DMS 273 treated with DMSO at 0.1 percent for 48 hours (cell line): Measurements from ENCODE around the gene MOK.
A peak's percentile ranks its signal among the peaks of the same experiment; 100 is the strongest.

Experiments
- DNase-seq: peaks from one replicate; lab custom pipeline; 2025; lab: John Stamatoyannopoulos, UW

Gene MOK

DNA sequence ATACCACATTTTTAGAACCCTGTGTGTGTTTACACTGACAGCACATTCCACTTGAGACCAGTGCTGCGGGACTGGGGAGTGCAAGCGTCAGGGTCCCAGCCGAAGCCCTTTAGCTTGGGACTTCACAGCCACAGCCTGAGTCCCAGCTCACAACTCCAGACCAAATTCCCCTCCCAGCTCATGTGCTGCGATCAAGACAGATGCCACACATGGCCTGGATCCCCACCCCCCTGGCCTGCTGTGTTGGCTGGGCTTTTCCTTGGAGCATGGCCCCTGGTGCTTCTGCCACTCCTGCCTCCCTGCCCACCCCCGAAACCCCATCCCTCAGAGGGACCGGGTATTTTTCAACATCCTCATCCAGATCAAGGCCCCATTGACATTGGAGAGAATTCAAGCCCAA lies 101.6 kb downstream of the MOK start:
- no peak for DNase-seq

DNA sequence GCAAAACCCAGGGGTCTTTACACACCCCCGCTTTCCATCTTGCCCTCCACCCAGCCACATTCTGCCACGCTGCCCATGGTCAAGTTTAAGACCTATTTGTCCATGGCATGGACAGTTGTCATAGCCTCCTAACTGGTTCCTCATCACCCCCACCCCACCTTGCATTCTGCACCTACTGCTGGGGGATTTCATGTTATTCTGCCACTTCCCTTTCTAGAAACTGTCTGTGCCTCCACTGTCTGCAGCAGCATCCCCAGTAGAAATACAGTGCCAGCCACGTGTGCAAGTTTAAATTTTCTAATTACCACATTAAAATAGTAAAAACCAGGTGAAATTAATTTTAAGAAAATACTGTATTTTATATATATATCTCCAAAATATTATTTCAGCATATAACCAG lies 102.0 kb downstream of the MOK start:
- DNase-seq: no peak

DNA sequence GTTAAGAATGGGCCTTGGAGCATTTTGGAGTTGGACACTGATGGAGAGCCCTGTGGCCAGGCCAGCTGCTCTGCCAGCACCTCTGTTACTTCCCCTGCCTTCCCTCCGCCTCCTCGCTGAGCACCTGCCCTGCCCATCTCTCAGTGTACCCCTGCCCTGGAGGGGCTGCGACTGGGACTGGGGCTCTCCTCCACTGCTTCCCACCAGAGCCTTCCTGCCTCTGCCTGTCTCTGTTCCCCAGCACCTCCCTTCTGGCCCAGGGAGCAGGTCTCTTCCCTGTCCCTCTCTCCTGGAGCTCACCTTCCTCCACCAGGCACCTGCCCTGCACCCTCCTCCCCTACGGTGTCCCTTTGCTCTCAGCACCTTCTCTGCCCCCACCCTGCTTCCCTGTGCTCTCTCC lies 103.2 kb downstream of the MOK start:
- no peak for DNase-seq

DNA sequence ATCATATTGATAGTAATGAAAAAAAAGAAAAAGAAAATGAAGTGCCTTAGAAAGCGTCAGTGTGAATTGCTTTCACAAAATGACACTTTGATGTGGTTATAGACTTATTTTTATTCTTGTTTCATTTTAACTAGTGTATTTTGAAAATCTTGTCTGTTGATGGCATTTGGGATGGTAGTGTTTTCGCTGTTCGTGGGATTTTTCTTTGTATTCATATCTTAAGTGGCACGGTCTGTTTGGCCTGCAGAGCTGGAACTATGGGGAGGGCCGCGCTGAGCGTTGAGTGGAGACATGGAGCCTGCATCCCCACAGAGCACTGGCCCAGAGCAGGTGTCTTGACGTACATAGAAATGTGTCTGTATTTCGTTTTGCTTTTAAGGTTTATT lies 103.6 kb downstream of the MOK start:
- DNase-seq: no peak

DNA sequence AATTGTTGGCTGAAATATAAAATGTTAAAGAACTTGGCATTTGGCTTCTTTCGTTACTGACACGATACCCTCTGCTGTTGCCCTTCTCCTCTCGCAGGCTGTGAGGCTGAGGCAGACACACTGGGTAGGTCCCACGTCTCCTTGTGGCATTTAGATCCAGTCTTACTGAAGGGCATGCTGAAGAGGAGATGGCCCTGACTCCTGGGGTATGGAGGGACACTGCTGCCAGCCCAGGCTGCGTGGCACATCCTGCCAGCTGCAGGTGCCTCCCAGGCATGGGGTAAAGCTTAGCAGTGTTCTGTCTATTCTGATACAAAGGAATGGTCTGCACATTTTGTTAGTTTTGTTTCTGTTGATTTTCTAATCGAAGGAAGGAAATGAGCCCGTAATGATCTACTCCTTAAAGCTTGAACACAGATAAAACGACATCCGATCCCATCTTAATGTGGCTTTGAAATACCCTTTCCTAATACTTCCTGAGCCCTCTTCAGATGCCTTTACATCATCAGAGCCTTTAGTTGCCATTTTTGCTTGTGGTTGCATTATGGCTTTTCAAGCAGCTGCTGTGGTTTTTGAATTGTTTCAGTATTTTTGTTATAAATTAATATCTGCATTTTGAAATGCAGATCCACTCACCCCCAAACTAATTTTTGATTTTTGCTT lies 104.1 kb downstream of the MOK start:
- DNase-seq: no peak

DNA sequence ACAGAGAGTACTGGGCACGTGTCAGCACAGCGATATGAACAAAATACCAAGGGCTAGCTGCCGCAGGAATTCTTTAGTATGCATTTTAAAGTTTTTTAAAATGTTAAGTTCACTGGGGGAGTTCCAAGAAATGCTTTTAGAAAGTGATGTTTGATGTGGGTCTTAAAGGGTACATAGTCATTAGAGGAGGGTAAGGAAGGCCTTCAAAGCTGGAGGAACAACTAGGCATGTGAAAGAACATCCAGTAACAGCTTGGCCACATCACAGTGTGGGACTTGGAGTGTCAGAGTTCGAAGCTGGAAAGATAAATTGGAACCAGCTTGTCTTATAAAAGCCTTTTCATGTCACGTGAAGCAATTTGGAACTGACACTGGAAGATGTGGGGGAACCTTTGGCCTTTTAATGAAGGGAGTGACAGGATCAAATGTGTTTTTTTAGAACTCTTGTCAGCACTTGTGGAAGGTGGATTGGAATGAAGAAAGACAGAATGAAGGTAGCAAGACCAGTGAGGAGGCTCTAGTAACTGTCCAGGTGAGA lies 107.6 kb downstream of the MOK start:
- no peak for DNase-seq

DNA sequence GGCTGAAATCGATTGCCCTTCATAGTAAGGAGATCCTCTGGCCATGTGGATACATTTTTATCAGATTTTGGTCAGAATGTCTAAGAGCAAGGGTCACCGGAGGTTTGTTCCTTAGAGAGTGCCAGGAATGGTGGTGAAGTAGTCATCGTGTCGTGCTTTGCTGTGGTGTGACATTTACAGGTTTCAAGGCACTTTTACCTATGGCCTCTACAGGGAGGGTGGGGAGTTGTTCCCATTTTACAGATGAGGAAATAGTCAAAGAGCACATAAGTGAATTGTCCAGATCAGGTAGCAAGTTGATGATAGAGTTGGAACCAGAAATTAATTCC lies 108.1 kb downstream of the MOK start:
- DNase-seq: no peak

DNA sequence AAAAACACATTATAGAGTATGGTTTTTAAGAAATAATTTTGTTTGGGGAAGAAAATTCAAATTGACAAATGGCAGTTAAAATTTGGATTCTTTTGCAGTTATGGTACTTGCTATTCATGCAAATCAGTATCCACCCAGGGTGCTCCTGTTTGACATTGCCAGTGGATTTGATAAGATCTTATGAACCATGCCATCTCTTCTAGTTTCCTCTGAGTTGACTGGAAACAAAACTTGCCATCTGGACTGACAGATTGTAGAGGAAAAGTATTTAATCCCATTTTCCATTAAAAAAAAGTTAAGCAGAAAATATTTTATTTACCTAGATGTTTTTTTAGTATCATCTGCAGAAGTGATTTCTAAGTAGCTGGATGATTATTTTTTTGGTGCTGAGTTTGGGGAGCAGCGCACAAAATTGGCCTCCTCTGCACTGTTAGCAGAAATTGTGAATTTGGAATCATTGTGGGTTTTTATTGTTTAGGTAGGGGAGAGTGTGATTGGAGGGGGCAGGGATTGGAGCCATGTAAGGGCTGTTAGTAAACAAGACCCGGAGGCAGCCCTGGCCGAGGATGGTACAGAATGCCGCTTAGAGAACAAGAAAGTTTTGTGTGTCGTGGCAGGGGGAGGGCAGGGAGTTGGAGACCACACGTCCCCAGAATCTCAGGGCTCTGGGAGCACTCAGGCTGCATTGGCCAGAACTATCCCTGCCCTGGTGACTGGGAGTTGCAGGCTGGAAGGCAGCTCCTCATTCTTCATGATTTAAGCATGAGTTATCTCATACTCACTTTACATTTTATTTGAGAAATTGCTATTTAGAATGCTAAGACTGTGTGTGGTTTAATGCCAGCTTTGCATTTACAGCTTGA lies 108.7 kb downstream of the MOK start:
- DNase-seq: peak; percentile 46

DNA sequence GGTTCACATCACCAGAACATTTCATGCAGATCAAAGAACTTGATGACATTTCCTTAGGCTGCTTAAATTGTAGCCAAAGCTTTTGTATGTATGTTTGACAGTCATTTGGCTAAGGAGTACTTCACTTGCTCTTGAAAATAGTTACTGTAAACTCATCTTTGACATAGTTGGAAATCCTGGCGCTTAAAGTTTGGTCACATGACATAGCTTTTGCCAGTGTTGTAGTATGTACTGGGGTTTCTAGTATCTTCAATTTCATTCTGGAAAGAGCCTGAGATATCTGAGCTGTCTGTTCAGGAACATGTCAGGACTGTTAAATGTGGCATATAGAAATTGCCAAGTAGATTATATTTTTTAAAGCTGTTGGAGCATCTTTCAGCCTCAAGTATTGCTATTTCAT lies 109.5 kb downstream of the MOK start:
- DNase-seq: no peak

DNA sequence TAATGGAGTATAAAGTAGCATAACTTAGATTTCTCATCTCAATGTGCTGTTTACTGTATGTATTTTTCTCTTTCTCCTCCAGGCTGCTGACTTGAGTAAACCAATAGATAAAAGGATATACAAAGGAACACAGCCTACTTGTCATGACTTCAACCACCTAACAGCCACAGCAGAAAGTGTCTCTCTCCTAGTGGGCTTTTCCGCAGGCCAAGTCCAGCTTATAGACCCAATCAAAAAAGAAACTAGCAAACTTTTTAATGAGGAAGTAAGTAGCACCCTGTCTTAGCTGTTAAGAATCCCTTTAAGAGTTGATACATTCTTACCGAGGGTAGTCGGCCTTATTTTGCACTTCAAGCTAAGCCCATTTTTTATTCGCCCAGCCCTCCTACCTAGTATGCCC lies 110.1 kb downstream of the MOK start:
- DNase-seq: no peak

DNA sequence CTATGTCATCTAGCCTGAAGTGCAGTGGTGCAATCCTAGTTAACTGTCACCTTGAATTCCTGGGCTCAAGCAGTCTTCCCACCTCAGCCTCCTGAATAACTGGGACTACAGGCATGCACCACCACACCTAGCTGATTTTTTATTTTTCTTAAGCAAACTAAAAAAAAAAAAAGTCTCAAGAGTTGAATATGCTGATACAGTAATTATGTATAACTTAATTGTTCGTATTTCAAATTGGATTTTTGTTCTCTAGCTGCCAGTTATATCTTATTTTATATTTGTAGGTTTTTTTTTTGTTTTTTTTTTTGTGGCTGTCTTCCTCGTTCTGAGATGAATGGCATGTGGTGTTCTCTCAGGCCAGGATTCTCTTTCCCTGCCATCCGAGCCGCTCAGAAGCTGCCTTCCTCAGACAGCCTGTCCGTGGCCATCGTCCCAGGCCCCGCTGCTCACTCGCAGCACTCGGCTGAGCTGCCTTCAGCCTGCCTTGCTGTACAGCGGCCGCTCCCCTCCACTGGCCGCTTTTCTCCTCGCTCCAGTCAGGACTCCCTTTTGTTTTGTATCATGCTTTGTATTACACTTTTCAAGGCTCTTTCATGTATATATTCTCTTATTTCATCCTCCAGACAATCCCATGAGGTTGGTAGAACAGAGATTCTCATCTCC lies 112.0 kb downstream of the MOK start:
- no peak for DNase-seq

DNA sequence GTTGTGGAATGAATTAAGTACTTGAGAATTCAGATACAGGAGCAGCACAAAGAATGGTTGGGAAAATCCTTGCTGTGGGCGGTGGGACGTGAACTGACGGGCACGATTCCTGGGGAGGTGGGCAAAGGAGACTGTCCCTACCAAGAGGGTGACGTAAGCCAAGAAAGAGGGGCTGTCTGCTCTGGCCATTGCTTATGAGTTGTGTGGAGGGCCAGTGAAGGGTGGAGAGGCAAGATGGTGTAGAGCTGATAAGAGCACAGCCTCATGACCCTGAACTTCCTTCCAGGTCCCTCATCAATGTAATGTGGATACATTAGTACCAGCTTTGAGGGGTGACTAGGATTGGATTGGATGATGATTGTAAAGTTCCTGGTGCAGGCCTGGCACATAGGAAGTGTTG lies 115.1 kb downstream of the MOK start:
- DNase-seq: no peak

DNA sequence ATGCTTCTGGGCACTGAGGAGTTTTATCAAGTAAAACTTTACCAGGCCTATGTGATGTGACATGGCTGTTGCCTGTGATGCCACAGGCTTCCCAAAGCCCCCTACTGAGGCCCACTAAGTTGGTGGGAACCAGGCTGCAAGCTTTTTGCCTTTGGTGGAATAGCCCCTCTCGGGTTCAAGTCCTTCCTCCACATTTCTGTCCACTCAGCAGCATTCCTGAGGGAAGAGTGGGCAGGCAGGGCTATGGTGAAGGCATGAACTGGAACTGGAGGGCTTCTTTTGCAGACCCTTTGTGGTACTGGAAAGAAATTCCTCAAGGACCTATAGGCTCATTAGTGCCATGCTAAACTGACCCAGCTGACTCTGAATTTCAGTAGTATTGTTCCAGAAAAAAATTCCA lies 116.8 kb downstream of the MOK start:
- DNase-seq: no peak

DNA sequence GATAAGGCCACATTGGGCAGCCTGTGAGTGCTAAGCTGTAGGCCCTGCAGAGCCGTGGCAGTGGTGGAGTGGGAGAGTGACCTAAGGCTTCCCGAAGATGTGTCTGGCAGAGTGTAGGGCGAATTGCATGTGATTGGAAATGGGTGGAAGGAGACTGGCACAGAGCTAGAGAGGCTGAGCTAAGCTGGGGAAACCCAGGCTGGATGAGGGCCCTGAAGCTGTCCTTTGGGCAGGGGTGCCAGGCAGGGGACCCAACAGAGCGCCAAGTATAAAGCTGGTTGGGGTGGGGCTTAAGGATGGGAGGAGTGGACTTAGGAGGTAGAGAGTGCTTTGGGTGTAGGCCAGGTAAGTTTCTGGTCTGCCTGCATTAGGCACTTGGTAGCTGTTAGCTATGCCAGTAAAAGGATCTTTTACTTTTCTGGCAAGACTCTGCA lies 117.4 kb downstream of the MOK start:
- DNase-seq: no peak

DNA sequence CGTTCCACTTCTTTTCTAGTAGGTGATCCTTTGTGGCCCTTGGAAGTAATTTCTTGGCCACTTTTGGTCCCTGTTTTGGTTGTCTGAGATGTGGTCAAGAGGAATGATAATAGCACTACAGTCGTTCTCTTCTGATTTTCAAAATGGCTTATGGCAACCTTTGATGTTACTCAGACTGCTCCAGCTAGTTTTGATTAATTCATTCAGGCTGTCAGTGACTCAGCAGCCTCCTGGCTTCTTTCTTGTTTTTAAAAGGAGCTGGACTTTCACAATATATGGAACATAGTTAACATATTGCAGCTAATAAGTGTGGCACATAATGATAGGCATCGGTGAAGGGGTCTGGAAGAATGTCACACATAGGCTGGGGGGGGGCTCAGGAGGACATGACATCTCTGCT lies 117.9 kb downstream of the MOK start:
- no peak for DNase-seq

DNA sequence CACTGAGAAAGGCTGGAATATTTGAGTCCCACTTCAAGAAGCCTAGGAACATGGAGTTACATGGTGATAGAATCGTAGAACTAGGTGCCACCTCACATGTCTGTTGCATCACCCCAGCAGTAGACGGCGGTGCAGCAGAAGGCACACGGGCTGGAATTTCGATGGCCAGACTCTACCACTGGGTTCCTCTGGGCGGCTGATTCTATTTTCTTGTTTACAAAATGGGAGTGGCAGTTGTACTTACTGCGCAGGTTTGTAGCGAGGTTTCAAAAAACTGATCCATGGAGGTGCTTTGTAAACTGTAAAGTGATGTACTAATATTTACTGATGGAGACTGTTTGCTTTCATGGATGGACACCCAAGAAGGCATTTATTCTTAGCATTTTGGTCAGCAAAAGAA lies 119.6 kb downstream of the MOK start:
- no peak for DNase-seq

DNA sequence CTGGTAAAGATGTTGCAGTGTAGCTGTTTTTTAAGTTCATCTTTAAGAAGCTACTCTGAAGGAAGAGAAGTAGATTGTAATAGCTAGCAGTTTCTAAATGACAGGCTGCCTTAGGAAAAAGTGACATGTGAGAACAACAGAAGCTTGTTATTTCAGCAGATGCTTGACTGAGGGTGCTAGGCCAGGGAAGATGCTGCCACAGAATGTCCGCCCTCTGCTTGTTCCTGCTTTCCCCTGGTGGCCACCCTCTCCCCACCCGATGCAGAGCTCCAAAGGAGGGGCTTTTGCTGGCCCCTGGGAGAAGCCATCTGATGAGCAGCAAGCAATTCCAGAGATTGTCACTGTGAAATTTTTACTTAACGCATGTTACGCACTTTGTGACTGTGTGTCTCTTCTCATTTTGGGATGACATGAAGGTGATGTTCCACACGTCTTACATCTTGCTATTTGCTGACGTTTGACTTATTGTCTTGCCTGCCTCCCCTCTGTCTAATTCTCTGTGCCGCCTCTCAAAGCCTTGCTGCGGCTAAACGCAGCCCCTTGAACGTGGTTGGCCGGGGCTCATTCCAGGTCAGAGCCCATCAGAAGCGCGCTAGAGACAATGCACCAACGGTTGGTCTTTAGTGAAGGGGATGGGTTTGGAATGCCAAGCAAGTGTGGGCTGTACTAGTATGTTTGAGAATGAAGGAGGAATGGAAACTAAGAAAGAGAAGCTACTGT lies 120.5 kb downstream of the MOK start:
- DNase-seq: no peak

DNA sequence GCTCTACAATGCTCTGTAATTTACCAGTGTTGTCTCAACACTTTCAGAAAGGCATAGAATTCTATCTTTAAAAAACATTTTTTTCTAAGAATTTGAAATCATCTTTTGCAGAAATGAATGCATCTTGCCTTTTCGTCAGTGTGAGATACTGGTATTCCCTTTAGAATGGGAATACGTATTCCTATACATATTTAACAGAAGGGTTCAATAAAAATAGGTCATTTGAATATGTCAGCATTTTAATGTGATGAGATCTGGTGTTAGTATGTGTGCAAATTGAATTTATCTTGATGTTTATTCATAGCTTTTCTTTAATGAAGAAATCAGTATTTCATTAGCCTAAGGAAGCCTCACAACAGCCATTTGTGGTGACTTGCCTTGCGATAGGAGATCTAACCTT lies 121.1 kb downstream of the MOK start:
- no peak for DNase-seq

DNA sequence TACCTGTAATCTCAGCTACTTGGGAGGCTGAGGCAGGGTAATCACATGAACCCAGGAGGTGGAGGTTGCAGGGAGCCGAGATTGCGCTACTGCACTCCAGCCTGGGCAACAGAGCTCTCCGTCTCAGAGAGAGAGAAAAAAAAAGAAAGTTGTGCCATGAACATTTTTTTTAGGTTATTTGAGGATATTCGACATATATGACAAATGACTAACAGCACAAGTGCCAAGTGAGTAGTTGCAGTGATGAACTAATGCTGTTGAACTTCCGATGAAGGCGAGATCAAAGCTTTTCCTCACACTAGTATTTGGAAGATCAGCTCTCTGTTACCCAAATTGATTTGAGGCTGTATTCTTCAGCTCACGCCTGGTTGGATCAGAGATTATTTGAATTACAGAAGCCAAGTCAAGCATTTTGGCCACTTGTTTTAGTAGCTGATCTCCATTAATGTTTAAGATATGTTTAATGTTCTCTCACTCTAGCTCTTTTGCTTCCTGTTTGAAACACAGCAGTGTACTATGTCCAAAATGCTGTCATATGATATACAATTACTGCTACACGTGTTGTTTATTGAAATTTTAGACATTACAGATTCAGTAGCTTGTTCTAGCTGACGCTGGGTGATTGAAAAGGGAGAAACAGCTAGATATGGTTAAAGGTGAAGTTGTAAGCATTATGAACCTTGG lies 121.9 kb downstream of the MOK start:
- DNase-seq: no peak

DNA sequence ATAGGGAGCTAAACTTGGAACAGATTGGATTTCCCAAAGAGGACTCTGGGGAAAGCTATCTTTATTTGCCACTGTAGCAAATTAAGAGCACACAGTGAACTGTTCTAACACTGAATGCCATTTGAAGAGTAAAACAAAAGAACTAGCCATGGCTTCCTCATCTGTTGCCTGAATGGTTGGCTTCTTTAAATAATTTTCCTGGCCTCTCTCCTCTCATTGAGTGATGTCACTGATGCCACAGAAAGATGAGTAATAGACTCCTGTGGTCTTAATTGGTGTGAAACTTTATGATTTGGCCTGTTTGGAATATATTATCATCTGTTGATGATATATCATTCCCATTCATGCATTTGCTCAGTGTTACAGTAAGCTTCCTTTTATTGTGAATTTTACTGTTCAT lies 122.8 kb downstream of the MOK start:
- no peak for DNase-seq

DNA sequence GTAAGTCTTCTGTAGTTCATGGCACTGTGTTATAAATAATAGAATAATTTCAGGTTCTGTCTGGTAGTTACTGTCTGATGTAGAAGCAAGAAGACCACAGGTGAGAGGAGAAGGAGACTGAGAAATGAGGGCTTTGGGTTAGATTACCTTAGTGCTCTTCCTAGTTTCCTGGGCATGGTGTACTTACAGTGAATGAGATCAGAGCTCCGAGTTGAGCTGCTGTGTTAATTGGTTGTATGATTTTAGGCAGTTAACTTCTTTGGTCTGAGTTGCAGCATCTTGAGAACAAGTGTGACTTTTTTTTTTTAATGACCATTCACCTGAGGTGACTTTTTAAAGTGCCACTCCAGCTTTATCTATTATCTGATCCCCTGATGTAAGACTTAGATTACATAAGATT lies 123.8 kb downstream of the MOK start:
- DNase-seq: no peak
